ENCODE data around the gene PRSS53. TPM values are rescaled to one million over a fixed set of nuclear protein-coding genes. Genes with fewer than 3 reads are reported as not detected.

PRSS53 gene
- total RNA-seq, 1 experiment from 2014 or later: 4.4 TPM

DNA sequence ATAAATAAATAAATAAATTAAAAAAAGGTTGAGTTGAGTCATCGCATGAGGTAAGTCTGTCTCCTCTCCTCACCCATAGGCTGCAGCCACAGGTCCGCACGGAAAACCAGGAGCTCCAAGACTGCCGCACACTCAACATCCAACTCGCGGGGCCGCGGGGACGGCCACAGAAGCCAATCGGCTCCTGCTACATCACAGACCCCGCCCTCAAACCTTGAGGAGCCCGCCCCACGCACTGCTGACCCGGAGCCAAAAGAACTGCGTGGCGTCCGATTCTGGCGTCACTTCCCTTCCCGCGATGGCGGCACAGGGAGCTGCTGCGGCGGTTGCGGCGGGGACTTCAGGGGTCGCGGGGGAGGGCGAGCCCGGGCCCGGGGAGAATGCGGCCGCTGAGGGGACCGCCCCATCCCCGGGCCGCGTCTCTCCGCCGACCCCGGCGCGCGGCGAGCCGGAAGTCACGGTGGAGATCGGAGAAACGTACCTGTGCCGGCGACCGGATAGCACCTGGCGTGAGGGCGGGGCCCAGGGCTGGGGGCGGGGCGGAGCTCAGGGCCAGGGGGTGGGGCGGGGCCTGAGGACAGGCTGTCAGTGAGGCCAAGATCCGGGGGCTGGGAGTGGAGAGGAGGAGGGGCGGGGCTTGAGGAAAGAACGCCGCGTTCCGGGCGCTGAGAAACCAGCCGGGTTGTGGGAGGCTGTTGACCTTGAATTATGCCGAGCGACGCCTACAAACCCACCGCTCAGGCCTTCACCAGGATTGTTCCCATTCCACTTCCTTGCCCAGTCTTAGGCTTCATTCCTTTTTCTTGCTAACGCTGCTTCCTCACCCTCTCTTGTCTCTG is 28.9 kb upstream of the PRSS53 start, which contains the start of gene KAT8:
KAT8 (plus strand) TSS at position 281 of the 839 bp plus-strand sequence; CDS start at position 299, 18 bp downstream.
- peaks cover 60% of the 10 kb centered on the region for H3K36me3 Mint-ChIP-seq (ENCODE audit: insufficient read depth, unreplicated experiment)
- peak; percentile 99 for DNase-seq (ENCODE audit: unreplicated experiment)
- BruUV-seq (replicated peaks): TSS peak; percentile 74
- no peaks in the 10 kb centered on the region for H3K9me3 Mint-ChIP-seq (ENCODE audit: unreplicated experiment)
- ChIA-PET POLR2A (interaction anchor here (0.6 to 7.5 kb wide), 32 partner anchors 9 to 1191 kb away, joined by 3 to 201 read pairs (median 6); partner anchors contain the start of genes ARMC5, BCKDK, FUS and HSD3B7), CTCF (interaction anchor here (0.9 to 3.4 kb wide), 6 partner anchors 15 to 164 kb away, joined by 3 to 29 read pairs (median 4); partner anchors contain the start of genes HSD3B7 and PRSS8)
- peak within 1 kb of the TSS; percentile 74 for H3K4me3 Mint-ChIP-seq (ENCODE audit: unreplicated experiment)
- intact Hi-C loops (cut with micrococcal nuclease): loop anchor here (1.0 to 5.0 kb wide), 3 partner anchors 18 to 130 kb away; partner anchors contain the start of genes FUS, HSD3B7 and PRSS8
- TF ChIP-seq, protein P1, sequence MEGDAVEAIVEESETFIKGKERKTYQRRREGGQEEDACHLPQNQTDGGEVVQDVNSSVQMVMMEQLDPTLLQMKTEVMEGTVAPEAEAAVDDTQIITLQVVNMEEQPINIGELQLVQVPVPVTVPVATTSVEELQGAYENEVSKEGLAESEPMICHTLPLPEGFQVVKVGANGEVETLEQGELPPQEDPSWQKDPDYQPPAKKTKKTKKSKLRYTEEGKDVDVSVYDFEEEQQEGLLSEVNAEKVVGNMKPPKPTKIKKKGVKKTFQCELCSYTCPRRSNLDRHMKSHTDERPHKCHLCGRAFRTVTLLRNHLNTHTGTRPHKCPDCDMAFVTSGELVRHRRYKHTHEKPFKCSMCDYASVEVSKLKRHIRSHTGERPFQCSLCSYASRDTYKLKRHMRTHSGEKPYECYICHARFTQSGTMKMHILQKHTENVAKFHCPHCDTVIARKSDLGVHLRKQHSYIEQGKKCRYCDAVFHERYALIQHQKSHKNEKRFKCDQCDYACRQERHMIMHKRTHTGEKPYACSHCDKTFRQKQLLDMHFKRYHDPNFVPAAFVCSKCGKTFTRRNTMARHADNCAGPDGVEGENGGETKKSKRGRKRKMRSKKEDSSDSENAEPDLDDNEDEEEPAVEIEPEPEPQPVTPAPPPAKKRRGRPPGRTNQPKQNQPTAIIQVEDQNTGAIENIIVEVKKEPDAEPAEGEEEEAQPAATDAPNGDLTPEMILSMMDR (IDR thresholded peaks at IDR 0.05; ENCODE audit: unreplicated experiment): no peak
- H3K4me1 Mint-ChIP-seq (ENCODE audit: insufficient read depth, unreplicated experiment): peaks cover 16% of the 10 kb centered on the region
- no peaks in the 10 kb centered on the region for H3K27me3 Mint-ChIP-seq (ENCODE audit: insufficient read depth, unreplicated experiment)
- peak within 1 kb of the TSS; percentile 94 for H3K27ac Mint-ChIP-seq (ENCODE audit: low read depth, unreplicated experiment)

DNA sequence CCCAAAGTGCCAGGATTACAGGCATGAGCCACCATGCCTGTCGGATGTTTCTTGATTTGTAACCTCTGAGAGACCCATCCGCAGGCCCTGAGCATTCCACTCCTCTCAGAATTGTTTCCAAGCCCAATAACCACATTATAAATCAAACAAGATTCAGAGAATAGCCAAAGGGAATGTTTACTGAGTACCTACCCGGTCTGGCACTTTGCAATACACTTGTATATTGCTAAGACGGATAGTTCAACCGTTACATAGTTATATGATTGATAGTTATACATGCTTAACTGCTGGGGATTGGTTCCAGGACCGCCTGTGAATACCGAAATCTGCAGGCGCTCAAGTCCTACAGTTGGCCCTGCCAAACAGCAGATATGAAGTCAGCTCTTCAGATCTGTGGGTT is 25.7 kb upstream of the PRSS53 start:
- Mint-ChIP-seq H3K9me3 (ENCODE audit: unreplicated experiment) (no peaks in the 10 kb centered on the region), H3K4me3 (ENCODE audit: unreplicated experiment) (no peak overlapping the region), H3K36me3 (ENCODE audit: insufficient read depth, unreplicated experiment) (peaks cover 55% of the 10 kb centered on the region), H3K4me1 (ENCODE audit: insufficient read depth, unreplicated experiment) (peaks cover 27% of the 10 kb centered on the region), H3K27me3 (ENCODE audit: insufficient read depth, unreplicated experiment) (no peaks in the 10 kb centered on the region), H3K27ac (ENCODE audit: low read depth, unreplicated experiment) (no peak overlapping the region)
- TF ChIP-seq, protein P1 (IDR thresholded peaks at IDR 0.05; ENCODE audit: unreplicated experiment): no peak
- no TSS peak for BruUV-seq (replicated peaks)
- intact Hi-C loops (cut with micrococcal nuclease): no loop called here
- DNase-seq (ENCODE audit: unreplicated experiment): no peak
- ChIA-PET POLR2A (interaction anchor here (0.7 to 1.3 kb wide), 4 partner anchors 26 to 375 kb away, joined by 3 read pairs; partner anchors contain the start of gene FUS), CTCF (interaction anchor here (0.6 to 1.4 kb wide), 3 partner anchors 28 to 36 kb away, joined by 3 to 4 read pairs (median 3); partner anchors contain the start of gene PRSS36)

DNA sequence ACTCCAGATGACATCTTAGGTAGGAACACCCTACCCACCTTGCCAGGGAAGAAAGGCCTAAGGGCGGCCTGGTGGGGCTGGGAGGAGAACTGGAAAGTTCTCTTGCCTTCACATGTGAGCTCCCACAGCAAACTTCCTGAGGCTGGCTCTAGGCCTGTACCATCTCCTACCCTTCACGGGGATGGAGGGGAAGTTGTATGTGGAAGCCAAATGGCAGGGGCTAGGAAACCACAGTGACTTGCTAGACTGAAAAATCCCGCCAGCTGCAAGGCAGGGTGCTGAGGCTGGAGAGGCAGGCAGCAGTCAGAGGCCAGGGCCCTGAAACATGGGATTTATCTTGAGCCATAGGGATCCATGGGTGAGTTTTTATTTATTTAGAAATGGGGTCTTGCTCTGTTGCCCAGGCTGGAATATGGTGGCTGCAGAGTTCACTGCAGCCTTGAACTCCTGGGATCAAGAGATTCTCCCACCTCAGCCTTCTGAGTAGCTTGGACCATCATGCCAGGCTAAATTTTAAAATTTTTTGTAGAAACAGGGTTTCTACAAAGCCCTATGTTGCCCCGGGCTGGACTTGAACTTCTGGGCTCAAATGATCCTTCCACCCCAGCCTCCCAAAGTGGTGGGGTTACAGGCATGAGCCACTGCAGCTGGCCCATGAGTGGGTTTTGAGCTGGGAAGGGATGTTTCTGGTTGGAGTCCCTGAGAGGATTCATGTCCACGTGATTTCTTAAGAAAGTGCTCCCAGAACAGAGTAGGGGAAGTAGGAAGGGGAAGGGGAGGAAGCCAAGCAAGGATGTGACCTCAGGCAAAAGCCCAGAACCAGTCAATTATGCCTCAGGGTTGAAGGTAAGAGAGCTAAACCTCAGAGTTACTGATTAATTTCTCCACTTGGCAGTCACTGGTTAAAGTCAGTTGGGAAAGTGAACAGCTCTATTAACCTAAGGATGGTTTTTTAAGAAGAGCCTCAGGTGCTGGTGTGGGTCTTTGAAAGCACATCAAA is 24.7 kb upstream of the PRSS53 start:
- peaks cover 47% of the 10 kb centered on the region for H3K36me3 Mint-ChIP-seq (ENCODE audit: insufficient read depth, unreplicated experiment)
- no peak for DNase-seq (ENCODE audit: unreplicated experiment)
- TF ChIP-seq, protein P1 (IDR thresholded peaks at IDR 0.05; ENCODE audit: unreplicated experiment): no peak
- peaks cover 23% of the 10 kb centered on the region for H3K4me1 Mint-ChIP-seq (ENCODE audit: insufficient read depth, unreplicated experiment)
- H3K4me3 Mint-ChIP-seq (ENCODE audit: unreplicated experiment): no peak overlapping the region
- CTCF ChIA-PET: interaction anchor here (0.5 to 1.4 kb wide), 5 partner anchors 12 to 277 kb away, joined by 3 to 4 read pairs (median 4); partner anchors contain the start of gene PRSS36
- H3K27me3 Mint-ChIP-seq (ENCODE audit: insufficient read depth, unreplicated experiment): no peaks in the 10 kb centered on the region
- intact Hi-C loops (cut with micrococcal nuclease): no loop called here
- H3K9me3 Mint-ChIP-seq (ENCODE audit: unreplicated experiment): no peaks in the 10 kb centered on the region
- POLR2A ChIA-PET: interaction anchor here (0.7 to 1.2 kb wide), 5 partner anchors 23 to 41 kb away, joined by 3 to 4 read pairs (median 3); partner anchors contain the start of genes ZNF646 and ZNF668
- BruUV-seq (replicated peaks): no TSS peak
- peak overlapping the region; percentile 42 for H3K27ac Mint-ChIP-seq (ENCODE audit: low read depth, unreplicated experiment)
